ENCODE data around the gene CASZ1. TPM values are rescaled to one million over a fixed set of nuclear protein-coding genes. Genes with fewer than 3 reads are reported as not detected.

CASZ1 gene
- total and polyA plus RNA-seq, 10 donors, result 0.73 to 14.5 (median 9.1) TPM

GRCh38 chr1:10784998-10785727 is 11.3 kb downstream of the CASZ1 start:
- WGBS, 5 donors, result 74 to 80% (median 77%) methylated on average over 10 to 11 of the region's 11 CpGs
- no peaks in the 10 kb centered on the region for H3K9me3 ChIP-seq
- H3K36me3 ChIP-seq, result no peaks in the 10 kb centered on the region
- H3K27me3 ChIP-seq (replicated peaks in 1 of 7), result peaks cover 3 to 81% (median 8%) of the 10 kb centered on the region in 7 donors
- H3K4me1 ChIP-seq, result peaks cover 0 to 8% (median 0%) of the 10 kb centered on the region in 6 donors
- no peak for TF ChIP-seq CTCF (IDR thresholded peaks at IDR 0.05 in 8 of 11, conservative IDR thresholded peaks at IDR 0.05 in 3 of 11)
- no peak for TF ChIP-seq POLR2A (IDR thresholded peaks at IDR 0.05)
- TF ChIP-seq POLR2AphosphoS5 (IDR thresholded peaks at IDR 0.05), result no peak
- intact Hi-C loops (cut with DNase I; ENCODE audit: low total_unique reads), result no loop called here
- H3K4me3 ChIP-seq, result no peak overlapping the region
- no peak overlapping the region for H3K27ac ChIP-seq
- no peak for DNase-seq

GRCh38 chr1:10782491-10783244 is 13.8 kb downstream of the CASZ1 start:
- TF ChIP-seq CTCF (IDR thresholded peaks at IDR 0.05 in 8 of 11, conservative IDR thresholded peaks at IDR 0.05 in 3 of 11) (no peak), POLR2AphosphoS5 (IDR thresholded peaks at IDR 0.05) (no peak), POLR2A (IDR thresholded peaks at IDR 0.05) (no peak)
- H3K36me3 ChIP-seq, result no peaks in the 10 kb centered on the region
- peaks cover 0 to 64% (median 0%) of the 10 kb centered on the region in 7 donors for H3K27me3 ChIP-seq (replicated peaks in 1 of 7)
- WGBS, 5 donors, result 80 to 85% (median 82%) methylated on average over 20 to 24 of the region's 24 CpGs
- H3K27ac ChIP-seq, result no peak overlapping the region
- no peaks in the 10 kb centered on the region for H3K9me3 ChIP-seq
- DNase-seq, result no peak
- no peak overlapping the region for H3K4me3 ChIP-seq
- no peaks in the 10 kb centered on the region for H3K4me1 ChIP-seq
- intact Hi-C loops (cut with DNase I; ENCODE audit: low total_unique reads), result no loop called here

GRCh38 chr1:10781137-10781536 is 15.3 kb downstream of the CASZ1 start:
- no peak for DNase-seq
- TF ChIP-seq POLR2A (IDR thresholded peaks at IDR 0.05) (no peak), POLR2AphosphoS5 (IDR thresholded peaks at IDR 0.05) (no peak)
- H3K27me3 ChIP-seq (replicated peaks in 1 of 7), result peaks cover 0 to 49% (median 0%) of the 10 kb centered on the region in 7 donors
- no peak overlapping the region for H3K4me3 ChIP-seq
- no peaks in the 10 kb centered on the region for H3K4me1 ChIP-seq
- no peaks in the 10 kb centered on the region for H3K9me3 ChIP-seq
- H3K36me3 ChIP-seq, result no peaks in the 10 kb centered on the region
- intact Hi-C loops (cut with DNase I; ENCODE audit: low total_unique reads), result no loop called here
- 75 to 90% (median 87%) methylated on average over 6 to 8 of the region's 8 CpGs for WGBS, 5 donors
- no peak overlapping the region for H3K27ac ChIP-seq

- TF ChIP-seq POLR2AphosphoS5 (IDR thresholded peaks at IDR 0.05) (no peak), CTCF (IDR thresholded peaks at IDR 0.05 in 8 of 11, conservative IDR thresholded peaks at IDR 0.05 in 3 of 11) (no peak), POLR2A (IDR thresholded peaks at IDR 0.05) (no peak)
- no peak overlapping the region for H3K4me3 ChIP-seq
- no peak overlapping the region for H3K27ac ChIP-seq
- DNase-seq, result no peak
- WGBS, 5 donors, result 47 to 67% (median 61%) methylated on average over 10 of the region's 10 CpGs
- no peaks in the 10 kb centered on the region for H3K9me3 ChIP-seq
- H3K4me1 ChIP-seq, result no peaks in the 10 kb centered on the region
- no peaks in the 10 kb centered on the region for H3K36me3 ChIP-seq
- intact Hi-C loops (cut with DNase I; ENCODE audit: low total_unique reads), result no loop called here
- peaks cover 0 to 36% (median 0%) of the 10 kb centered on the region in 7 donors for H3K27me3 ChIP-seq (replicated peaks in 1 of 7)
These were observed 16.6 kb downstream of the CASZ1 start for GRCh38 chr1:10779841-10780240.

Measured in spleen (tissue), 11 donors.